Keratinocyte (primary cell): ENCODE data around the gene TAS1R2. TPM values are rescaled to one million over a fixed set of nuclear protein-coding genes. Genes with fewer than 3 reads are reported as not detected.

Experiments
- DNase-seq: peaks from one replicate; pipeline ENCODE4 v3.0.0-alpha.2; 2011; ENCODE audit warnings: low read depth, missing footprints, low spot score
- FAIRE-seq: peaks from 2 replicates; lab custom pipeline; 2011; peaks lifted over from hg19 to GRCh38; lab: Jason Lieb, UNC
- H2AFZ ChIP-seq: 2 replicates; pipeline ENCODE4 v1.6.0; 2012; ENCODE audit warnings: low read length, control low read depth, inconsistent platforms; ENCODE audit not compliant: control insufficient read depth
- H3K27ac ChIP-seq: 2 replicates; pipeline ENCODE4 v1.5.1; 2011; ENCODE audit warnings: low read length; ENCODE audit not compliant: control insufficient read depth, insufficient read depth
- H3K27me3 ChIP-seq: 3 replicates; pipeline ENCODE4 v1.6.0; 2011; ENCODE audit warnings: low read length; ENCODE audit not compliant: control insufficient read depth, insufficient read depth; ENCODE audit errors: extremely low read depth
- H3K36me3 ChIP-seq, 2 experiments: 2 replicates in 1 of 2; 3 replicates in 1 of 2; pipeline ENCODE4 v1.5.1; 2011; ENCODE audit warnings: low read length in 2 of 2, mild to moderate bottlenecking in 1 of 2; ENCODE audit not compliant: control insufficient read depth in 2 of 2, insufficient read depth in 2 of 2; ENCODE audit errors: extremely low read depth in 1 of 2
- H3K4me1 ChIP-seq: 3 replicates; pipeline ENCODE4 v1.5.1; 2011; ENCODE audit warnings: low read length; ENCODE audit not compliant: control insufficient read depth, insufficient read depth; ENCODE audit errors: extremely low read depth
- H3K4me2 ChIP-seq: 3 replicates; pipeline ENCODE4 v1.6.0; 2011; ENCODE audit warnings: low read depth, low read length; ENCODE audit not compliant: control insufficient read depth, insufficient read depth; ENCODE audit errors: extremely low read depth
- H3K4me3 ChIP-seq, 3 experiments: fragments of 200-600 bp in 1 of 3; sonication (generic) in 1 of 3; 2 replicates in 2 of 3; 3 replicates in 1 of 3; pipeline ENCODE4 v1.5.1; 2011 to 2016; ENCODE audit warnings: low read length in 3 of 3, mild to moderate bottlenecking in 3 of 3, control low read depth in 2 of 3, inconsistent platforms in 1 of 3, low read depth in 1 of 3, mixed read lengths in 1 of 3, mixed run types in 1 of 3, moderate library complexity in 1 of 3; ENCODE audit not compliant: control insufficient read depth in 2 of 3, insufficient read depth in 2 of 3; ENCODE audit errors: extremely low read depth in 1 of 3
- H3K79me2 ChIP-seq: 2 replicates; pipeline ENCODE4 v1.6.0; 2012; ENCODE audit warnings: low read length; ENCODE audit not compliant: control insufficient read depth, insufficient read depth
- H3K9ac ChIP-seq: 3 replicates; pipeline ENCODE4 v1.6.0; 2011; ENCODE audit warnings: low read length; ENCODE audit not compliant: control insufficient read depth, insufficient read depth; ENCODE audit errors: extremely low read depth
- H3K9me1 ChIP-seq: 3 replicates; pipeline ENCODE4 v1.6.0; 2011; ENCODE audit warnings: low read length; ENCODE audit not compliant: control insufficient read depth, insufficient read depth; ENCODE audit errors: extremely low read depth
- H3K9me3 ChIP-seq: 2 replicates; pipeline ENCODE4 v1.5.1; 2012; ENCODE audit warnings: low read depth, low read length; ENCODE audit not compliant: control insufficient read depth
- H4K20me1 ChIP-seq: 3 replicates; pipeline ENCODE4 v1.6.0; 2011; ENCODE audit warnings: low read length; ENCODE audit not compliant: control insufficient read depth, insufficient read depth; ENCODE audit errors: extremely low read depth
- CTCF ChIP-seq, 3 experiments: IDR thresholded peaks in 1 of 3; conservative IDR thresholded peaks in 1 of 3; optimal IDR thresholded peaks in 1 of 3; 2 replicates in 2 of 3; 3 replicates in 1 of 3; pipeline versions ENCODE3 to v1.5.1; 2011; ENCODE audit warnings: low read length in 3 of 3, mild to moderate bottlenecking in 3 of 3, moderate library complexity in 2 of 3, control low read depth in 1 of 3, inconsistent platforms in 1 of 3; ENCODE audit not compliant: insufficient read depth in 2 of 3; ENCODE audit errors: extremely low read depth in 1 of 3
- EZH2 ChIP-seq: IDR thresholded peaks from one replicate; pipeline ENCODE4 v1.6.1; 2012; ENCODE audit warnings: inconsistent platforms, mild to moderate bottlenecking, low read length, moderate library complexity
- dilution Hi-C: fragments of 300-500 bp; cut with MboI; formaldehyde crosslinking; loops from one replicate; pipeline ENCODE4 v1.7.0; 2020; ENCODE audit warnings: low sequenced_read_pairs; ENCODE audit not compliant: extremely low pct_ligation_motif_present
- polyA plus RNA-seq, 5 experiments: library from polyadenylated mRNA; depleted of rRNA in 3 of 5; stranded (reverse) in 3 of 5; stranded (forward) in 1 of 5; unstranded in 1 of 5; fragments of >200 nt; gene quantifications; 1 replicate in 1 of 5; 2 replicates in 3 of 5; 3 replicates in 1 of 5; pipeline versions ENCODE4 v1.2.1 to v1.2.3, GENCODE V29; 2011 to 2012; ENCODE audit warnings: missing spikeins in 2 of 5, low read depth in 1 of 5, low replicate concordance in 1 of 5

The TAS1R2 gene
- polyA plus RNA-seq, 1 donor (not counting 4 experiments of a cell fraction or from before 2014, with no cell fraction given): not detected

DNA sequence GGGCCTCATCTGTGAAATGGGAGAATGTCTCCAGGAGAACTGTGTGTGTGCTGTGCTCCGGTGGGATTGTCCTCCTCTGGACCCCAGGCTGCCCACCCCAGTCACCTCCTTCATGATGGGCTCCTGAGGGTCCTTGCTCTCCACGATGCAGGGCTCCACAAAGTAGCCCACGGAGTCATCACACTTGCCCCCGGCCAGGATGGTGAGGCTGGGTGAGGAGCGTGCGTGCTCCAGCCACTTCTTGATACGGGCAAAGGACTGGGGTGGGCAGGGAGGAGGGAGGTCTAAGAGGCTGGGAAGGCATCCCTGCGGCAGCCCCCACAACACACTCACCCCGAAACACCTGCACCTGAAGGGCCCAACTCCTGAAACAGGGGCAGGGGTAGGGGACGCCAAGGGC, 16.8 kb upstream of the TAS1R2 start:
- Histone ChIP-seq H3K4me2 (no peak overlapping the region), H3K27ac (no peak overlapping the region), H3K4me3 (no peak overlapping the region), H4K20me1 (no peaks in the 10 kb centered on the region), H3K9me1 (no peaks in the 10 kb centered on the region), H3K4me1 (no peaks in the 10 kb centered on the region), H3K27me3 (no peaks in the 10 kb centered on the region), H3K36me3 (peaks cover 15 to 33% of the 10 kb centered on the region in 2 experiments), H3K9ac (no peak overlapping the region), H2AFZ (no peak overlapping the region), H3K79me2 (no peaks in the 10 kb centered on the region), H3K9me3 (no peaks in the 10 kb centered on the region)
- DNase-seq: no peak
- TF ChIP-seq CTCF (optimal IDR thresholded peaks at IDR 0.05 in 1 of 3, IDR thresholded peaks at IDR 0.05 in 1 of 3, conservative IDR thresholded peaks at IDR 0.05 in 1 of 3; ENCODE audit: extremely low read depth in 1 of 3, insufficient read depth in 2 of 3, low read length in 3 of 3) (no peak), EZH2 (no peak)
- dilution Hi-C loops: no loop called here
- no peak for FAIRE-seq

DNA sequence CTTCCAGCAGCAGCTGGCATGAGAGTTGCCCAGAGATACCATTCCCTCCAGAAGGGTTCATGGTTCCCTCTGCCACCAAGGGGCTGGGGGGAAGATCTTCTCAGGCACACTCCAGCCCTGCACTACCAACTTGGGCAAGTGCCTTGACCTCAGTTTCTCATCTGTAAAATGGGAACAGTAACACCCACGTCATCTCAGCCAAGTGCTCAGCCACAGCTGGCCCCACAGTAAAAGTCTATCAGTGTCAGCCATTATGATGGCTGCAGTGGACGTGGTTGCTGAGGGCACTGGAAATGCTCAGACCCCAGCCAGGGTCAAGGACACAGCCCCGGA, 16.3 kb upstream of the TAS1R2 start:
- no peak for TF ChIP-seq EZH2
- TF ChIP-seq CTCF (optimal IDR thresholded peaks at IDR 0.05 in 1 of 3, IDR thresholded peaks at IDR 0.05 in 1 of 3, conservative IDR thresholded peaks at IDR 0.05 in 1 of 3; ENCODE audit: extremely low read depth in 1 of 3, insufficient read depth in 2 of 3, low read length in 3 of 3): no peak
- Histone ChIP-seq H3K79me2 (no peaks in the 10 kb centered on the region), H3K36me3 (peaks cover 11 to 33% of the 10 kb centered on the region in 2 experiments), H3K27me3 (no peaks in the 10 kb centered on the region), H4K20me1 (no peaks in the 10 kb centered on the region), H3K9ac (no peak overlapping the region), H2AFZ (no peak overlapping the region), H3K4me2 (no peak overlapping the region), H3K4me1 (no peaks in the 10 kb centered on the region), H3K27ac (no peak overlapping the region), H3K9me1 (no peaks in the 10 kb centered on the region), H3K9me3 (no peaks in the 10 kb centered on the region), H3K4me3 (no peak overlapping the region)
- FAIRE-seq (no peak), DNase-seq (no peak)
- dilution Hi-C loops: no loop called here
